ENCODE measurements around the gene NBEA.

Gene NBEA

GRCh38 chr13:35514061-35514477 is 572.0 kb downstream of the NBEA start:
- no peak for DNase-seq (ENCODE audit: low spot score)

DNA sequence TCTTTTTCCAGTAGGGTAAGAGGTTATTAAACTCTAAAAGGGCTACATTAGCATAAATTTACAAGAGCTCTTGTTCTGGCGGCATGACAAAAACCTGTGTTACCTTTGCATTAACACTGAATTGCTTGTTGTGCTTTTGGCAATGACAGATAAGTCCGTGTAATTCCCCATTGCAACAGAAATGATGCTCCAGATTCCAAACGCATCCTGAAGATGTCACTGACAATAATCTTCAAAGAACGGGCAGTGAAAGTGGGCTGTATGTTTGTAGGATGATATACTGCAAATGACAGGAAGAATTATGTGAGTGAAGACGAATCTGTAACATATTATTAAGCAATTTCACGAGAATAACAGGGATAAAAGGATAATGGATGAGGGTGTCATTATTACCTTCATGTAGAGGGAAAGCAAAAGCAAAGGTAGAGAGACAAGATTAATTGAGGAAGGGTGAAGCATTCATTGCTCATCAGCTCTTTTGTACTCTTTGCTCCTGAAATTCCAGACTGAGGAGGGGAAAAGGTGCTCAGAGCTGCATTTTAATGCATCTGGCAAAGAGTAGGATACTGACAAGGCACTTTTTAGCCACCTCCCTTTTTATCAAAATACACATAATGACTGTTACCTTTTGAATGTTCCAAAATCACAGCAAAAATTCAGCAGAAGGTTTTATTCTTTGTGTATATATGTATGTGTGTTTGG is 572.9 kb downstream of the NBEA start:
- no peak for DNase-seq (ENCODE audit: low spot score)

GRCh38 chr13:35518337-35518946 is 576.4 kb downstream of the NBEA start:
- DNase-seq (ENCODE audit: low spot score): no peak

- DNase-seq (ENCODE audit: low spot score): no peak
Observed at GRCh38 chr13:35524171-35524570, 582.1 kb downstream of the NBEA start.

DNA sequence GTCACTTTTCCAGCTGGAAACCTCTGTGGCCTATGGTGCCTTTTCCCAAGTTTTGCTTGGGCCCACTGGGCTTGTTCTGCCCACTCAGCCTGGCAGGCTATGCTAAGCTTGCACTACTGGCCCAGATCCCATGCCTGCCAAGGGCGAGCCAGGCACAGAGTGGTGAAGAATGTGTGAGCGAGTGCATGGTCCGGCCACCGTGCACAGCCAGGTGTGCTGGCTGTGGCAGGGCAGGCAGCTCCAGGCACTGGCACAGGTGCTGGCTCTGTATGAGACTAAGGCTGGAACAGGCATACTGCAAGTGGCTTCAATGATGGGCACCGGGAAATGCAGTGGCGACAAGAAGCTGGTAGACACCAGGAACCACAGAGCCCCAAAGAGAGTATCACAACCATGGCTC is 584.5 kb downstream of the NBEA start:
- DNase-seq (ENCODE audit: low spot score): no peak

DNA sequence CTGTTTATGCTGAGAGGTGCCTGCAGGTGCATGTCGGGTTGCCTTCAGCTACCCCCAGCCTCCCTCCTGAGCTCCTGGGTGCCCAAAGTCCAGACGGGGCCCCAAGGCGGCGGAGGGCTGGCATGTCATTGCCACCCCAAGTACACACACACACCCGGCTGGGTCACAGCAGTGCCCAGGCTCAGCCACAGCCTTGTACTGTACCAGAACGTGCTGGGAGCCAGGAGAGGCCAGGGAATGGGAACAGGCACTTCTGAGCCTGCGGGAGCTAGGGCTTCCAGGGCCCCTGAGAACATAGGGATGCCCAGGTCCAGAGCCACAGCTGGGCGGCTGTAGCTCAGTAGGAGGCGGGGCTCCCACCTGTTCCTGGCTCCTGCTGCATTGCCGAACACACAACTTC is 585.4 kb downstream of the NBEA start:
- DNase-seq (ENCODE audit: low spot score): no peak

DNA sequence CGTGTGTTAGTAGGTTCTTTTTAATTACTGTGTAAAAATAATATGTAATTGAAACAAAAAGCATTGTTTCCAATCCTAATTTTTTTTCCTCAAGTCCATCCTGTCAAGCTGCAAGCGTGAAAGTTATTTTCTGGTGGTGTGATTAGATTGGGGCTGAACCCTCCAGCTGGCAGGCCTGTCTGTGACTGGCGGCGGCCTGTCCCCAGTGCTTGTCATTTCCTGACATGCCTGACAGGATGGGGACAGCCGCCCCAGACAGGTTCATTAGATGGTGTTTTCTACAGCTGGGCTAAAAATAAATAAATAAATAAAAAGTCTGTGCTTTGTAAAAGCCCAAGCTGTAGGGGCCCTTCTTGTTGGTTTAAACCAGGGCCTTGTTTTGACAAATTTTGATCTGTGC is 588.1 kb downstream of the NBEA start:
- DNase-seq (ENCODE audit: low spot score): no peak

- no peak for DNase-seq (ENCODE audit: low spot score)
Observed at GRCh38 chr13:35530581-35530980, 588.5 kb downstream of the NBEA start.

DNA sequence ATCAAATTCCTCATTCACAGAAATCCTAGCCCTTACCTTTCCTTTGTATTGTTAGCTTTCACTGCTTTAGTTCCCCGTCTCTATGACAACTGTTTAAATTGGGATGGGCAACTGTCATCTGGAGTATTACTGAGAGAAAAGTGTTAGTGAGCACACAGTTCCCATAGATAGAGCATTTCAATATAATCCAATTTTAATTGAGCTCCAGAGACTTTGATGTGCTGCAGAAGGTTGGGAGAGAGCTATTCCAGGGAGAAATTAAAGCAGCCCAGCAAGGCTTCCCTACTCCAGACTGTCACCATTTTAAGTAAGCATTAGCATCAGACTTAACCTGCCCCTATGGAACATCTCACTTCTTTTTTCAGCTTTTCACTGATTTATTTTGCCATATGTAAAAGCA is 589.5 kb downstream of the NBEA start:
- no peak for DNase-seq (ENCODE audit: low spot score)

- no peak for DNase-seq (ENCODE audit: low spot score)
Observed at GRCh38 chr13:35534343-35534742, 592.3 kb downstream of the NBEA start.

DNA sequence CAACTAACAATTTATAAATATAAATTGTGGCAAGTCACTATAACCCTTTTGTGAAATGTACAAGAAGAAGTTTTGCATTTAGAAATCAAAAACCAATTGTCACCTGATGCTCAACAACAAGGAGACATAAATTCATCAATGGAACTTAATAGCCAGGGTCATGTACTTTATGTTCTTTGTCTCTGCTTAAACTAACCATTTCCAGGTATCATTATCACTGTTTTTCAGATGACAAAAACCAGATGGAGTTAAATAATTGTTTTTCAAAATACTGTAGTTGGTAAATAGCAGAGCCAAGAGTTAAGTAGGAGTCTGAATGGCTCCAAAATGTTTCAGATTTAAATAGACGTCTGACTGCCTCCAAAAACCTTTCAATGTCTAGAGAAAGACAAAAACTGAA is 606.7 kb downstream of the NBEA start:
- no peak for DNase-seq (ENCODE audit: low spot score)

- peak; percentile 4 for DNase-seq (ENCODE audit: low spot score)
Observed at GRCh38 chr13:35549481-35549880, 607.4 kb downstream of the NBEA start.

GRCh38 chr13:35552172-35552844 is 610.2 kb downstream of the NBEA start:
- no peak for DNase-seq (ENCODE audit: low spot score)

GRCh38 chr13:35554972-35555623 is 613.0 kb downstream of the NBEA start:
- no peak for DNase-seq (ENCODE audit: low spot score)

DNA sequence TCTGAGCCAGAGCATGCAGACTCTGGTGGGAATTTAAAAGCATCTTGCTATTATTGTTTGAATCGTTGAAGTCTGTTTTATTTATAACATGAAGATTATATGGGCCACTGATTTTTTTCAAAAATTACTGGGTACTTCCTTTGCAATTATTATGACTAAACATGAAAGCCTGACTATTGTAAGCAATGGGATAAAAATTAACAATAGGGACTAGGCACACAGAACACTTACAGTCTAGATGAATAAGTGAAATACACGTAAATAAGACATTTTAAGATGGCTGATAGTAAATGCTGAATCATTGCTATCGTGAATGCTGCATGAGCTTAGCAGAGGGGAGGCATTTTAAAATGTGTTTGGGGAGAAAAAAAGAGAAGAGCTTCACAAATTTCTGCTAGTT is 615.4 kb downstream of the NBEA start:
- DNase-seq (ENCODE audit: low spot score): no peak

GRCh38 chr13:35561540-35561939 is 619.5 kb downstream of the NBEA start:
- DNase-seq (ENCODE audit: low spot score): no peak

- DNase-seq (ENCODE audit: low spot score): no peak
Observed at GRCh38 chr13:35565273-35565672, 623.2 kb downstream of the NBEA start.

GRCh38 chr13:35566340-35566739 is 624.3 kb downstream of the NBEA start:
- DNase-seq (ENCODE audit: low spot score): no peak

GRCh38 chr13:35567406-35567980 is 625.4 kb downstream of the NBEA start:
- DNase-seq (ENCODE audit: low spot score): no peak

- no peak for DNase-seq (ENCODE audit: low spot score)
Observed at GRCh38 chr13:35573639-35574038, 631.6 kb downstream of the NBEA start.

DNA sequence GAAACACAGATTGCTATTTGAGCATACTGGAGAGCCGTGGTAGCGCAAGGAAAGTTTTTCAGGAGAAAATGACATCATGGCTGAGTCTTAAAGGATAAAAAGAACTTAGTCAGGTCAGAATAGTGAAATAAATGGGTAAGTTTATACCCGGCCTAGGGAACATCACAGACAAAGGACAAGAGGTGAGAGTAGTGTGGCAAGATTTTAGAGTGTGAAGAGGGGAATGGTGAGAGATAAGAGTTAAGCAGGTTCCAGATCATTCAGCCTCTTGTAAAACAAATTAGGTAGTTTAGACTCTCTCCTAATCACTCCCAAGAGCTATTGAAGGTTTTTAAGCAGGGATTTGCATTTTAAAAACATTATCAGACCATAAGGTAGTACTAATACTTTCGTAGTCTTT is 650.4 kb downstream of the NBEA start:
- DNase-seq (ENCODE audit: low spot score): no peak

DNA sequence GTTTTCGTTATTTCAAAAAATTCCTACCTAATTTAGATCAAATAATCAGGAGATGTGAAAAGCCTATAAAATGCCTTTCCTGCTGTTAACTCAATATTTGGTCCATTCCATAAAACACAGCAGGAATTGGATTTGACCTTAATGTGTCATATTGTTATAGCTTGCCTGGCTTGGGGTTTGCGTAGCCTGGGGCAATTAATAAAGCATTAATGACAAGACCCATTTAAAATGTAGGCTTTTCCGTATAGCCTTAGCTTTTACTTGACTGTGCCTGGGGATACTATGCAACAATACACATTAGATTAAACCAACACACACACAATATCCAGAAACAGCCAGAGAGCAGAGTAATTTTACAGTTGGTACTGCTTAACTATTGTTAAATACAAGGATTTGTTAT is 651.6 kb downstream of the NBEA start:
- no peak for DNase-seq (ENCODE audit: low spot score)

- DNase-seq (ENCODE audit: low spot score): no peak
Observed at GRCh38 chr13:35594096-35594495, 652.0 kb downstream of the NBEA start.
